ENCODE measurements around the gene APEX1. TPM values are rescaled to one million over a fixed set of nuclear protein-coding genes. Genes with fewer than 3 reads are reported as not detected.

The APEX1 gene
- total RNA-seq, 1 experiment from 2014 or later, result 340 TPM

DNA sequence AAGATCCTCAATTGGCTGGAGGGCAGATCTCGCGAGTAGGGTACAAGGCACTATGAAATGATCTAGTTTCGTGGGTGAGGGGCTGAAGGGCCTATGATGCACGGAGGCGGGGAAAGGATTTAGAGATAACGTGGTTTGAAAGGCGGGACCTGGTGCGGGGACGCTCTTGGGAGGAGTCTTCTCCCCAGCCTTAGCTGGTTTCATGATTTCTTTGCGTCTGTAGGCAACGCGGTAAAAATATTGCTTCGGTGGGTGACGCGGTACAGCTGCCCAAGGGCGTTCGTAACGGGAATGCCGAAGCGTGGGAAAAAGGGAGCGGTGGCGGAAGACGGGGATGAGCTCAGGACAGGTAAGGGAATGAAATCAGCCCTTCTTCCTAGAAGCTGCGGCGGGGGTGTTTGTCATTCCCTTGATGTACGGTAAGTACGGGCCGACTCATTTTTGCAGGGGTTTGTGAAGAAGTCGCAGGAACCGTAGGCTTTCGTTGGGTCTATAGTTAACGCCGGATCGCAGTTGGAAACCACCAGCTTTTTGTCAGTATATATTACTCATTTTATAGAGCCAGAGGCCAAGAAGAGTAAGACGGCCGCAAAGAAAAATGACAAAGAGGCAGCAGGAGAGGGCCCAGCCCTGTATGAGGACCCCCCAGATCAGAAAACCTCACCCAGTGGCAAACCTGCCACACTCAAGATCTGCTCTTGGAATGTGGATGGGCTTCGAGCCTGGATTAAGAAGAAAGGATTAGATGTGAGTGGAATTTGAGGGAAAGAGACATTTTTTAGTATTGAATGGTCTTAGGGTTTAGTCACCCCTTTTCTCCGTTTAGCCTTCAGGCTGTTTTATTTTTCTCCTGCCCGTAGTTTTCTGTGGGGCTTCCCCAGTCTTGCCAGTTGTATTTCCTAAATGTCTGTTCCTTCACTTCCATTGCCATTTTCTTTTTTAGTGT, 602 bp downstream of the APEX1 start:
- Mint-ChIP-seq H3K27me3 (ENCODE audit: low read depth) (no peaks in the 10 kb centered on the region), H3K4me3 (no peak overlapping the region), H3K27ac (no peak overlapping the region), H3K36me3 (ENCODE audit: insufficient read depth in 1 of 3, low read depth in 3 of 3) (peaks cover 21 to 46% (median 27%) of the 10 kb centered on the region in 3 experiments), H3K4me1 (peaks cover 13 to 19% of the 10 kb centered on the region in 2 experiments), H3K9me3 (no peaks in the 10 kb centered on the region; a peak in 1 of 5 replicates)
- Histone ChIP-seq H4K20me1 (ENCODE audit: control insufficient read depth, insufficient read depth, insufficient read length) (no peaks in the 10 kb centered on the region), H4K8ac (replicated peaks; ENCODE audit: insufficient read length, low read depth, low read length) (no peak overlapping the region), H3K14ac (ENCODE audit: insufficient read depth, low read length) (peak overlapping the region; percentile 92; the same call in 1 of the 2 replicates), H3K4me2 (ENCODE audit: insufficient read depth, insufficient read length, low read length) (peak overlapping the region; percentile 70), H3K4ac (ENCODE audit: low read depth, low read length) (peak overlapping the region; percentile 20; the same call in 1 of the 2 replicates), H2BK12ac (ENCODE audit: insufficient read length, low read depth, low read length) (no peak overlapping the region), H3K4me1 (ENCODE audit: insufficient read depth, low read length) (no peaks in the 10 kb centered on the region; the same call in 1 of the 2 replicates), H3K23ac (ENCODE audit: insufficient read length, low read depth, low read length) (no peak overlapping the region), H4K91ac (ENCODE audit: insufficient read length, low read depth, low read length) (no peak overlapping the region), H2BK120ac (ENCODE audit: low read depth, low read length, poor library complexity, severe bottlenecking) (no peak overlapping the region), H2BK15ac (ENCODE audit: low read depth, low read length) (no peak overlapping the region), H3K9me3 (ENCODE audit: control insufficient read depth, low read depth, low read length) (no peaks in the 10 kb centered on the region), H2BK5ac (ENCODE audit: insufficient read length, low read length) (peak overlapping the region; percentile 67), H2BK20ac (ENCODE audit: low read depth, low read length, poor library complexity, severe bottlenecking) (no peak overlapping the region), H3K79me2 (ENCODE audit: insufficient read depth, low read length) (peaks cover 12% of the 10 kb centered on the region; the same call in 1 of the 2 replicates), H3K27ac (ENCODE audit: insufficient read length, low read depth, low read length) (peak overlapping the region; percentile 88), H3K27me3 (ENCODE audit: insufficient read depth, low read length) (no peaks in the 10 kb centered on the region), H3K79me1 (ENCODE audit: insufficient read depth, low read depth, low read length, poor library complexity, severe bottlenecking) (peaks cover 6% of the 10 kb centered on the region), H4K5ac (ENCODE audit: insufficient read length, low read depth, low read length) (peak overlapping the region; percentile 80), H3K56ac (ENCODE audit: insufficient read length, low read depth, low read length) (peak overlapping the region; percentile 63), H3K9ac (ENCODE audit: extremely low read depth, insufficient read length, low read length) (peak overlapping the region; percentile 97), H2AFZ (ENCODE audit: low read length) (no peak overlapping the region), H3T11ph (ENCODE audit: low read length) (peak overlapping the region; percentile 3), H3K23me2 (ENCODE audit: insufficient read length, low read depth, low read length, poor library complexity, severe bottlenecking) (peaks cover 8% of the 10 kb centered on the region), H3K18ac (ENCODE audit: insufficient read length, low read depth, low read length) (peak overlapping the region; percentile 88), H2AK5ac (ENCODE audit: insufficient read length, low read length) (no peak overlapping the region)
- TF ChIP-seq, protein P1, sequence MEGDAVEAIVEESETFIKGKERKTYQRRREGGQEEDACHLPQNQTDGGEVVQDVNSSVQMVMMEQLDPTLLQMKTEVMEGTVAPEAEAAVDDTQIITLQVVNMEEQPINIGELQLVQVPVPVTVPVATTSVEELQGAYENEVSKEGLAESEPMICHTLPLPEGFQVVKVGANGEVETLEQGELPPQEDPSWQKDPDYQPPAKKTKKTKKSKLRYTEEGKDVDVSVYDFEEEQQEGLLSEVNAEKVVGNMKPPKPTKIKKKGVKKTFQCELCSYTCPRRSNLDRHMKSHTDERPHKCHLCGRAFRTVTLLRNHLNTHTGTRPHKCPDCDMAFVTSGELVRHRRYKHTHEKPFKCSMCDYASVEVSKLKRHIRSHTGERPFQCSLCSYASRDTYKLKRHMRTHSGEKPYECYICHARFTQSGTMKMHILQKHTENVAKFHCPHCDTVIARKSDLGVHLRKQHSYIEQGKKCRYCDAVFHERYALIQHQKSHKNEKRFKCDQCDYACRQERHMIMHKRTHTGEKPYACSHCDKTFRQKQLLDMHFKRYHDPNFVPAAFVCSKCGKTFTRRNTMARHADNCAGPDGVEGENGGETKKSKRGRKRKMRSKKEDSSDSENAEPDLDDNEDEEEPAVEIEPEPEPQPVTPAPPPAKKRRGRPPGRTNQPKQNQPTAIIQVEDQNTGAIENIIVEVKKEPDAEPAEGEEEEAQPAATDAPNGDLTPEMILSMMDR (conservative IDR thresholded peaks at IDR 0.05), result no peak
- no peak for DNase-seq
- WGBS (ENCODE audit: extremely low coverage, insufficient read length, low lambda C conversion rate), result no CpG with 5 or more reads among the region's 39 CpGs

All from H9 (cell line).